Erythroblast (primary cell): Measurements from ENCODE around the gene BRCC3.

Experiments used
- GATA1 ChIP-seq: IDR thresholded peaks from 2 replicates; pipeline ENCODE4 v1.6.1; 2011; ENCODE audit warnings: low read depth, mild to moderate bottlenecking, control low read depth, low read length, moderate library complexity
- POLR2A ChIP-seq: IDR thresholded peaks from 2 replicates; pipeline ENCODE4 v1.6.1; 2011; ENCODE audit warnings: mild to moderate bottlenecking, low read length

DNA sequence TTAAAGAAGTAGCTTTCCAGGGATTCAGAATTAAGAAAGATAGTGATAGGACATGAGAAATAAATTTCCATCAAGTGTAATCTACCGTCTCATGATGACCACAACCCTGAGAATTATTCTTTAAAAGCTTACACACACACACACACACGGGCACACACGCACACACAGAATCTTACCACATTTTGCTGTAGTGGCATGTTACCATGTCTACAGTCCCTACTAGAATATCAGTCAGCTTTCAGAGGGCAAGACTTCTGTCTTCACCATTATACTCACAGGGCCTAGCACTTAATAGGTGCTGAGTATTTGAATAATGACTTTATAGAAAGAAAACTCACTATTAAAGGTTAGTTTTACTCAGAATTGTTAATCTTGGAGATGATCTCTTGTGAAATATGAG, 15.8 kb upstream of the BRCC3 start:
- TF ChIP-seq POLR2A = no peak
- no peak for TF ChIP-seq GATA1
